GM12878 (cell line): ENCODE data around the gene ODC1. TPM values are rescaled to one million over a fixed set of nuclear protein-coding genes. Genes with fewer than 3 reads are reported as not detected.

ENCODE experiments used
- ATAC-seq: fragments of 200-7000 bp; cut with Tn5 transposase; 3 replicates; pipeline ENCODE4 v1.9.1; 2020; ENCODE audit warnings: mild to moderate bottlenecking, moderate library complexity
- BruUV-seq: library from RNA; stranded (reverse); fragments of 400-500 nt; replicated peaks from 2 replicates; lab custom pipeline; 2021; lab: Mats Ljungman, UMichigan
- CTCF ChIA-PET: fragments of 300-600 bp; sonication (Branson Sonifier 250); formaldehyde crosslinking; extraction: SDS; loops from one replicate; lab custom pipeline; 2021; ENCODE audit warnings: inconsistent platforms; lab: Yijun Ruan, JAX
- POLR2A ChIA-PET: fragments of 350-600 bp; formaldehyde crosslinking; extraction: SDS; loops from one replicate; lab custom pipeline; 2021; ENCODE audit warnings: inconsistent platforms; lab: Charles Lee
- RAD21 ChIA-PET: fragments of 300-600 bp; sonication (Branson Sonifier 250); formaldehyde crosslinking; loops from one replicate; lab custom pipeline; 2023; ENCODE audit warnings: antibody characterized with exemption; ENCODE audit not compliant: unreplicated experiment; lab: Charles Lee
- SMC1A ChIA-PET: fragments of 300-600 bp; sonication (Branson Sonifier 250); formaldehyde crosslinking; loops from one replicate; lab custom pipeline; 2023; ENCODE audit not compliant: unreplicated experiment, uncharacterized antibody; lab: Charles Lee
- DNase-seq: peaks from one replicate; pipeline ENCODE4 v3.0.0-alpha.2; 2011; ENCODE audit warnings: low read depth, low spot score
- FAIRE-seq: peaks from 3 replicates; lab custom pipeline; 2011; peaks lifted over from hg19 to GRCh38; lab: Jason Lieb, UNC
- H2AFZ ChIP-seq: 2 replicates; pipeline ENCODE4 v1.6.0; 2011; ENCODE audit warnings: low read depth, low read length, control low read depth; ENCODE audit not compliant: control insufficient read depth
- H3K27ac ChIP-seq: 2 replicates; pipeline ENCODE4 v1.5.1; 2011; ENCODE audit warnings: control low read depth; ENCODE audit not compliant: control insufficient read depth, insufficient read depth
- H3K27me3 ChIP-seq, 2 experiments: replicated peaks in 1 of 2; 2 replicates each; pipeline versions ENCODE4 v1.6.0 to v1.6.1; 2011; ENCODE audit warnings: low read length in 1 of 2; ENCODE audit not compliant: control insufficient read depth in 2 of 2, insufficient read depth in 2 of 2
- H3K36me3 ChIP-seq, 2 experiments: 2 replicates each; pipeline ENCODE4 v1.5.1; 2011; ENCODE audit warnings: low read length in 1 of 2; ENCODE audit not compliant: control insufficient read depth in 2 of 2, insufficient read depth in 2 of 2
- H3K4me1 ChIP-seq: 2 replicates; pipeline ENCODE4 v1.6.1; 2011; ENCODE audit warnings: mild to moderate bottlenecking, low read length, moderate library complexity, mixed read lengths; ENCODE audit not compliant: control insufficient read depth, insufficient read depth
- H3K4me2 ChIP-seq: 2 replicates; pipeline ENCODE4 v1.6.0; 2011; ENCODE audit warnings: control low read depth; ENCODE audit not compliant: control insufficient read depth, insufficient read depth
- H3K4me3 ChIP-seq: fragments of 200-600 bp; sonication (generic); 2 replicates; pipeline ENCODE4 v1.5.1; 2016
- H3K79me2 ChIP-seq: 2 replicates; pipeline ENCODE4 v1.6.0; 2011; ENCODE audit warnings: low read length; ENCODE audit not compliant: control insufficient read depth, insufficient read depth
- H3K9ac ChIP-seq: 2 replicates; pipeline ENCODE4 v1.8.0; 2011; ENCODE audit warnings: low read length, control low read depth, mixed read lengths; ENCODE audit not compliant: control insufficient read depth, insufficient read depth
- H3K9me3 ChIP-seq: replicated peaks from 3 replicates; pipeline ENCODE4 v1.5.1; 2011; ENCODE audit warnings: mild to moderate bottlenecking, low read length; ENCODE audit not compliant: control insufficient read depth, insufficient read depth
- H4K20me1 ChIP-seq: 2 replicates; pipeline ENCODE4 v1.6.0; 2011; ENCODE audit not compliant: control insufficient read depth, insufficient read depth
- CHD4 ChIP-seq: fragments of 200-600 bp; sonication (generic); IDR thresholded peaks from 2 replicates; pipeline ENCODE4 v1.6.1; 2016; ENCODE audit warnings: mild to moderate bottlenecking
- IRF5 ChIP-seq: fragments of 450-650 bp; IDR thresholded peaks from 2 replicates; pipeline ENCODE4 v1.6.1; 2017; ENCODE audit warnings: borderline replicate concordance
- POU2F2 ChIP-seq: IDR thresholded peaks from 3 replicates; pipeline ENCODE4 v1.6.1; 2011; ENCODE audit warnings: low read depth, mild to moderate bottlenecking, low read length, borderline replicate concordance
- USF1 ChIP-seq: IDR thresholded peaks from 2 replicates; pipeline ENCODE4 v1.6.1; 2011; ENCODE audit warnings: borderline replicate concordance, low read depth, mild to moderate bottlenecking, moderate library complexity, mixed read lengths, low read length; ENCODE audit not compliant: insufficient read depth; ENCODE audit errors: extremely low read length
- WGBS: methylation state at CpG from one replicate; pipeline ENCODE4 v1.1.6; 2016; ENCODE audit warnings: low lambda C conversion rate; ENCODE audit not compliant: insufficient replicate concordance, insufficient coverage; ENCODE audit errors: missing lambda C conversion rate; 5-methylcytosine and 5-hydroxymethylcytosine counted together
- in situ Hi-C: fragments of 300-500 bp; cut with MboI; formaldehyde crosslinking; loops from 9 replicates; pipeline ENCODE4 v1.14.3; 2018; ENCODE audit warnings: mixed read lengths
- intact Hi-C: fragments of 100-400 bp; cut with micrococcal nuclease; formaldehyde crosslinking; loops from one replicate; pipeline ENCODE4 v1.14.2; 2022; ENCODE audit not compliant: unreplicated experiment
- polyA plus RNA-seq, 11 experiments: library from polyadenylated mRNA; depleted of rRNA in 4 of 11; unstranded in 6 of 11; stranded (reverse) in 5 of 11; fragments of >200 nt; fragmentation: Nextera tagmentation in 4 of 11; fragmentation: Illumina TruSeq in 1 of 11; extraction: Ambion mirVana in 4 of 11; extraction: Trizol in 1 of 11; gene quantifications; 1 replicate in 1 of 11; 2 replicates in 10 of 11; pipeline versions ENCODE4 v1.2.1 to v1.2.3, GENCODE V29; 2011 to 2016; ENCODE audit warnings: inconsistent platforms in 2 of 11, missing spikeins in 2 of 11, low read depth in 1 of 11
- total RNA-seq, 4 experiments: library from RNA; depleted of rRNA in 3 of 4; stranded (reverse); fragments of >200 nt in 3 of 4; fragmentation: Illumina TruSeq in 1 of 4; extraction: Trizol in 1 of 4; gene quantifications; 2 replicates each; pipeline versions ENCODE4 v1.2.1 to v1.2.3, GENCODE V29; 2013 to 2021
- TF ChIP-seq, protein P1 (sequence below): fragments of 450-650 bp; IDR thresholded peaks from 2 replicates; pipeline ENCODE4 v1.6.1; 2014; ENCODE audit warnings: mild to moderate bottlenecking

Gene ODC1
- total and polyA plus RNA-seq, 10 of the 15 experiments (the other 5 are each of a cell fraction or from before 2014, with no cell fraction given), result 68.5 to 441 (median 340) TPM

- 73% methylated on average over 33 of the region's 40 CpGs for WGBS
- no peak overlapping the region for H3K4me3 ChIP-seq
- no peaks in the 10 kb centered on the region for H4K20me1 ChIP-seq
- H3K79me2 ChIP-seq, result no peaks in the 10 kb centered on the region
- SMC1A ChIA-PET, result interaction anchor here (1.7 kb wide), 1 partner anchor 18 kb away, joined by 4 read pairs; no protein-coding TSS in a partner anchor
- ATAC-seq, result no peak
- no peaks in the 10 kb centered on the region for H3K9me3 ChIP-seq
- no peak overlapping the region for H3K4me2 ChIP-seq
- no peaks in the 10 kb centered on the region; a peak in 1 of 4 replicates for H3K36me3 ChIP-seq
- FAIRE-seq, result no peak
- RAD21 ChIA-PET, result interaction anchor here (1.1 to 1.2 kb wide), 2 partner anchors 8 to 149 kb away, joined by 3 to 5 read pairs; no protein-coding TSS in a partner anchor
- POLR2A ChIA-PET, result no interaction called here
- TF ChIP-seq, protein P1, sequence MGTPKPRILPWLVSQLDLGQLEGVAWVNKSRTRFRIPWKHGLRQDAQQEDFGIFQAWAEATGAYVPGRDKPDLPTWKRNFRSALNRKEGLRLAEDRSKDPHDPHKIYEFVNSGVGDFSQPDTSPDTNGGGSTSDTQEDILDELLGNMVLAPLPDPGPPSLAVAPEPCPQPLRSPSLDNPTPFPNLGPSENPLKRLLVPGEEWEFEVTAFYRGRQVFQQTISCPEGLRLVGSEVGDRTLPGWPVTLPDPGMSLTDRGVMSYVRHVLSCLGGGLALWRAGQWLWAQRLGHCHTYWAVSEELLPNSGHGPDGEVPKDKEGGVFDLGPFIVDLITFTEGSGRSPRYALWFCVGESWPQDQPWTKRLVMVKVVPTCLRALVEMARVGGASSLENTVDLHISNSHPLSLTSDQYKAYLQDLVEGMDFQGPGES, result no peak
- TF ChIP-seq USF1 (no peak), POU2F2 (no peak), IRF5 (no peak), CHD4 (no peak)
- TF ChIP-seq, all 136 proteins: peak for 0
- CTCF ChIA-PET, result interaction anchor here (1.2 kb wide), 1 partner anchor 17 kb away, joined by 4 read pairs; no protein-coding TSS in a partner anchor
- Histone ChIP-seq H3K27ac (no peak overlapping the region), H3K9ac (no peak overlapping the region), H3K4me1 (no peaks in the 10 kb centered on the region), H2AFZ (no peak overlapping the region), H3K27me3 (no peaks in the 10 kb centered on the region)
- intact Hi-C loops (no loop called here), in situ Hi-C loops (no loop called here)
- no TSS peak for BruUV-seq
- DNase-seq, result no peak
Observed at GRCh38 chr2:10426726-10427617, 21.2 kb downstream of the ODC1 start.
